Cerebellar cortex (tissue), 1 donor: ENCODE results near the gene SLC19A2.
"Not testable (repeated sequence)": the region's sequence is repeated elsewhere in the genome, so short reads cannot be mapped to it uniquely, and the experiment has no call there.

Source experiments
- DNase-seq: peaks from one replicate; pipeline ENCODE4 v3.0.0-alpha.2; 2015; ENCODE audit warnings: low spot score

Gene SLC19A2

DNA sequence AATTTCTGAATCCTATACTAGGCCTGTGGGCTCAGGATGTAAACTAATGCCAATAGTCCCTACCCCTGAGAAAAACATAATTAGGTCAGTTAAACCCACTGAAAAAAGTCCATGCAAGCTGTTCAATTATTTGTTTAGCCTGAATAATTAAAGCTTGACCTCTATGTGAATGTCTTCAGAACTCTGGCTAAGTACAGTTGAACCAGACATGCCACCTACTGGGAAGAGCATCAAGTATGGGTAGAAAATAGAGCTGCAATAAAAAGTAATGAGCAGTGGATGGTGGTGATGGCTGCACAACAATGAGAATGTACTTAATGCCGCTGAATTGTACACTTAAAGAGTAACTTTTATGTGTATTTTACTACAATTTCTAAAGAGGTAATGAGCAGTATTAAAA is 23.6 kb upstream of the SLC19A2 start:
- DNase-seq, result peak; percentile 3

DNA sequence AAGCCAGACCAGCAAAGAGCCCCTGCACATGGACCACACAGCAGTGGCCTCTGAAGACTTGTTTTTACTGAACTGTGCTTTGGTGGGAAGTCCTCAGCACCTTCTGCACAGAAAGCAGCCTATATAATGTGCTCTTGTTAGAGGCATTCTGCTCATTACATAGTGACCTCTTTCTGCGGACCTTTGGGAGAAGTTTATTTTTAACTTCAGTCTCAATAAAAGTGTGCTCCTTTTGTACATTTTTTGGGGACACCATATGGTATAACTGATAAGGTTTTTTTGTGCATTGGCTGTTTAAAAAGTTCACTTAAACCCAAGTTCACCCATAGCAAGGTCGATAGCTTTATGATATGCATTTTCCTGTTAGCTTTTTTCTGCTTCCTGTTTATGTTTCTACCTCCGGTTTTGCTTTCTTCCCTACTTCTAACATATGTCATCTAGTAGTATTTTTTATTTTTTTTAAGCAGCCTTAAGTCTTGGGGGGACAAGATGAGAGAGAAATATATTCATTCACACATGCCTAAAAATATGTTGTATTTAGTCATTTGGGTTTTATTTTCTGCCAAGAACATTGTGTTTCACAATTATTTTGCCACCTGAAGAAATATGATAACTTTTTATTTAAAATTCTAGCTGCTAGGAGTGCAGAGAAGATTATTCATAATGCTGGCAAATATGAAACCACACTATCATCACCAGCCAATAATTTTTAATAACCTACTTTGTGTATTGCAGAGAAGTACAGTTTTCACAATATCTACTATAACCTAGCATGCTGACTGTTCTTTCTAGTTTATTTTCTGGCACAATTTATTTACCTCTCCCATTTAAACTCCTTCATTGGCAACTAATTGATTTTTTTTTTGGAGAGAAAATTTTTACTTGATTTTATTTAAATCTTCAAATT is 22.9 kb upstream of the SLC19A2 start:
- no peak for DNase-seq

DNA sequence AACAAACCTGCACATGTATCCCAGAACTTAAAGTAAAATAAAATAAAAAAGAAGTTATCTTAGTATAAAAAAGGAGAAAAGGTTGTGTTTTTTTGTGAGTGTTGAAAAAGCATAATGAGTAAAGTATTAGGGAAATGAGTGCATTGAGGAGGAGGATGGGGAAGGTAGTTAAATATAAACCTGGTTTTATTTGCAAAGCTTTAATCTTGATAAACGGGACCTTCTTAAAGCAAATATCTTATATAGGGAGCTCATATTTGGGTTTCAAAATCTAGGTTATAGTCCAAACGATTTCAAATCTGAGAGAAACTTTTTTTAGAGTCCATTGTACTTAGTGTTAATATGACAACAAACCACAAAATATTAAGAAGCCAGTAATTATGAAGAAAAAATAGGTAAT is 21.7 kb upstream of the SLC19A2 start:
- no peak for DNase-seq

DNA sequence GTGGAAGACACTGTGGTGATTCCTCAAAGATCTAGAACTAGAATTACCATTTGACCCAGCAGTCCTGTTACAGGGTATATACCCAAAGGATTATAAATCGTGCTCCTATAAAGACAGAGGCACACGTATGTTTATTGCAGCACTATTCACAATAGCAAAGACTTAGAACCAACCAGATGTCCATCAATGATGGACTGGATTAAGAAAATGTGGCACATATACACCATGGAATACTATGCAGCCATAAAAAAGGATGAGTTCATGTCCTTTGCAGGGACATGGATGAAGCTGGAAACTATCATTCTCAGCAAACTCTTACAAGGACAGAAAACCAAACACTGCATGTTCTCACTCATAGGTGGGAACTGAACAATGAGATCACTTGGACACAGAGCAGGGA is 17.9 kb upstream of the SLC19A2 start:
- DNase-seq, result not testable (repeated sequence)

DNA sequence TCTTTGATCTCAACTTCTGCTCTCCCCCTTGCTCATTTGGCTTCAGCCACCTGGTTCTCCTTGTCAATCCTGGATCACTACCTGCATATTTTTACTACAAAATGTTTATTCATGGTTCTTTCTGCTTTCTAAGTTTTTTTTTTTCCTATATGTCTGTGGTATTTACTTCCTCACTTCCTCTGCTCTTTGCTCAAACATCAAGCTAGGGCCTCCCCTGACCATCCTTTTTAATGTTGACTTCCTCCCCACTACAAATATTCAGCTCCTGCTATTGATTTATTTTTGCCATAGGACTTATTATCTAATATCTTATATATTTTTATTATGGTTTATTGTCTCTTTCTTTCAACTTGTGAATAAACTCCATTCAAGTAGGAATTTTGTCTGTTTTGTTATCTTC is 14.1 kb upstream of the SLC19A2 start:
- no peak for DNase-seq

DNA sequence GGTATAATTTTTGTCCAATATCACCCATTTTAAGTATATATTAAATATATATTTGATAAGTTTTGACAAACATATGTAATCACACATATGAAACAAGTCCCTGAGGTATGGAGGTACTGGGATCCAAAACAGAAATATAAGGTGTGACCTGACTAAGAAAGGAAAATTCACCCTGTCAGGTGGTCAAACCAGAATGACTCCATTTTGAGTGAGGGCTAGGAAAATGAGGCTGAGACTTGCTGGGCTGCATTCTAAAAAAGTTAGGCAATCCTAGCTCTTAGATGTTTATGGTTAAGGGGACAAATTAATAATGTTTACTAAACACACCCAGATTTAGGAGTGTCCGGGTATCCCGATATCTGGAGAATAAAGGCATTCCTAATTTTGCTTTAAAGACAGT is 11.6 kb upstream of the SLC19A2 start:
- DNase-seq, result no peak

DNA sequence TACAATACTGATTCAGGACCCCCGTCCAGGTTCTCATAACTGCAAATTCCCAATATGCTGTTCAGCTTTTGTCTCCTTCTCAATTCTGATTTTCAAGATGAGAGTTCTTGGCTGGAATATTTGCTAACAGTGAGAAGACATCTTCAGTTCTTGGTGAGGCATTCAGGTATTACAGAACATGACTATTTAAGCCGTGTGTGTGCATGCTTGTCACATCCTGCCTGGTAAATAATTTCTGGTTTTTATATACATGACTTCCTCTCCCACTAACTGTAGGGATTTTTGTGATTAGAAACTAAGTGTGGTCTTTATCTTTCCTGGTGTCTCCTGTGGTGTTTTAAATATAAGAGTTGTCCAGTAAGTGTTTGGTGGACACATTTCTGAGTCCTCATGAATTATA is 10.2 kb upstream of the SLC19A2 start:
- no peak for DNase-seq

DNA sequence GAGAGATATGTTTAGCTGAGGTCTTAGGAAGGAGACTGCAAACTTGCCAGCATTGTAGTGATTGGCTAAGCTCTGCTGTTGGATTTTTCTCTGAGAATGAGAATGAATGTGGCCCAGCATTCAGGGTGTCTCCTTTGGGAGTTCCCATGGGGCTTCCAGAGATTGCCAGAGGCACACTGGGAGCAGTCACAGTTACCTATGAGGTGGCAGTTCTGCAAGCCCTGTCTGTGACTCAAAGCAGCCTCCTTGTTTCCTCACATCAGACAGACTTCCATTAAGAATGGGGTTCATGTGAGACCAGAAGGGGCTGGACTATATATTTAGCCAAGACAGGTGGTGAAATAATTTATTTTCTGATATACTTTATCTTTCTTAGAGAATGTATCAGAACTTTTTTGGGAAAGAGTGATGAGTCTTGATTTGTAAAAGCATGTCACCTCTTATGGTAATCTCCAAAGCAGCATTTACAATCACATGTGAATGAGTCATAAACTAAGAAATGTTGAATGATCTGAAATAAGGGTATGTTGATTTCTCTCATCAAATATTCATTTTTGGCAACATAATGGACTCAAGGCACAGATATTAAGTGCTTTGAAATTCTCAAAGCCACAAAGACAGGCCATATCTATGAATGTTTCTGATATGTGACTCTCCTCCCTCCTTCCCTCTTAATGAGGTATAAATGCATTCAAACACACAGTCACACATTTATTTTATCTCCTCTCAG is 9.5 kb upstream of the SLC19A2 start:
- no peak for DNase-seq

DNA sequence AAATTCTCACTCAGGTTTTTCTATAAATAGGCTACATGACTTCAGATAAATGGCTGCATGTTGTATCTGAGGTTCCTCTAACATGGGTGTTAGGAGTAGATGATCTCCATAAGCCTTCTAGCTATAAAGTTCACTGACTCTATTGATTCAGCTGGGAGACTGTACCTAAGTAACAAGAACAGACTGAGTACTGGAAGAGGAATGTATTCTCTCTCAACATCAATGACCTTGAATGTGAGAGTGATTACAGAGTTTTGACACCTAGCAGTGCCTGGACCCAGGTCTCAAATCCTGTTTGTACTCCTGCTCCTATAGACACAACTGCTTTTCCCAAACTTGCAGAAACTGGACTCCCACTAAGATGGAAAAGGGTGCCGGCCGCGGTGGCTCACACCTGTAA is 8.6 kb upstream of the SLC19A2 start:
- DNase-seq, result no peak

DNA sequence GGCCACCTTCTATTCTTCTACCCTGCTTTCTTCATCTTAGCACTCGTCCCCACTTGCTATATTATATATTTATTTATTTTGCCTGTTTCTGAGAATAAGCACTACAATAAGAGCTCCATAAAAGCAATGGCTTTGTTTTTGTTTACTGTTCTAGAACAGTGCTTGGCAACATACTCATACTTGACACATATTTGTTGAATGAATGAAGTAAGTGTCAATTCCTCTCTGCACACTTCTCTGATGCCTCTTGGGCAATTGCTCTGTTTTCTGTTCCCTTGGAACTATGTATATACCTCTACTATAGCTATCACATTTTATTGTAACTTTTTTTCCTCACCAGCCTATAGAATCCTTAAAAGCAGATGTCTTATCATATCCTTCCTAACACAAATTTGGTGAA is 7.5 kb upstream of the SLC19A2 start:
- no peak for DNase-seq

DNA sequence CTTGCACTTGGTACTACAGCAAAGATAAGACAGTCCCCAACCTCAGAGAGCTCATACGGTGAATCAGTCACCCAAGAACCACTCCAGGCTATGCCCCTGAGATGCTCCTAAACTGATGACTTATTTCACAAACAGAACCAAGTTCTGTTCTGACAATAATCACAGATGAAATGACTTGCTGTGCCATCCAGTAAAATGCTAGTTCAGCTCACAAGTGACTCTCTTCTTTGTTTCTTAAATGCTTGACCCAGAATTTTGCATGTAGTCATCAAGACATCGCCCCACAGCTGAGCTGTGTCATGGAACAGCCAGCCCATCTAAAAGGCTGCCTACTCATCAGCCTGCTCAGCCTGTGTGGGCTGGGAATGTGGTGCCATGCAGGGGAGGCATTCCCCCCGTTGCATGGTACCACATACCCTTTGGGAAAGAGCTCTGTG is 6.1 kb upstream of the SLC19A2 start:
- DNase-seq, result no peak

DNA sequence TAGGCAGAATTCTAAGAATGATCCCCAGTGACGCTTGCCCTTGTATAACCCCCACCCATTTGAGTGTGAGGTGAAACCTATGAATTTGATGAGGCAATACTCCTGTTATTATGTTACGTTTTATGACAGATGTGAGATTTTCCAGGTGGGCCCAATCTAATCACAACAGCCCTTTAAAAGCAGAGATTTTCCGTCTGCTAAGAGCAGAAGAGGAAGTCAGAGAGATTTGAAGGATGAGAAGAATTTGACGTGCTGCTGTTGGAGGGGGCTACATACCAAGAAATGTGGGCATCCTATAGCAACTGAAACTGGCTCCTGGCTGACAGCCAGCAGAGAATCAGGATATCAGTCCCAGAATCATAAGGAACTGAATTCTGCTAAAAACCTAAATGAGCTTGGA is 2.4 kb upstream of the SLC19A2 start:
- no peak for DNase-seq

DNA sequence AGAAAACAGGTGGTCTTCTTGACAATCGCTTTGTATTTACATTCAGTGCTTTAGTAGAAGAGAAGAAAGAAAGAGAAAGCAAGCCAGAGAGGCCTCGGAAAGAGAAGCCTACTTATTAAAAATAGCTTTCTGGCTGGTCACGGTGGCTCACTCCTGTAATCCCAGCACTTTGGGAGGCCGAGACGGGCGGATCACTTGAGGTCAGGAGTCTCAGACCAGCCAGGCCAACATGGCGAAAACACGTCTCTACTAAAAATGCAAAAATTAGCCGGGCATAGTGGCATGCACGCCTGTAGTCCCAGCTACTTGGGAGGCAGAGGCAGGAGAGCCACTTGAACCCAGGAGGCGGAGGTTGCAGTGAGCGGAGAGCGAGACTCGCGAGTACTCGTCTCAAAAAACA is 1.8 kb upstream of the SLC19A2 start:
- DNase-seq, result no peak

DNA sequence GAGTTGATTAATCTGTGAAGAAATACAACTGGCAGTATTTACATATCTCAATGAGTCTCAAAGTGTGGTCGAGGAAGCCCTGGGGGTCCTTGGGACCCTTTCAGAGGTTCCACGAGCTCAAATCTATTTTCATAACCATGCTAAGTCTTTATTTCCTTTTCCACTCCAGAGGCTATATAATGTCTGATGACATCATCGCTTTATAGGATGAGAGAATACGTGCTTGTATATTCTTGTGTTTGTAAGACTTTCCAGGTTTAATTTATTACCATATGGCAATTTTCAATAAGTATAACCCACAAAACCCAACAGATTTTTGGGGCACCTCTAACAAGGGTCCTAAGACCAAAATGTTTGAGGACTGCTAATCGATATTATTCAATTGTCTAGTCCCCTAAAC is 1.4 kb upstream of the SLC19A2 start:
- no peak for DNase-seq

DNA sequence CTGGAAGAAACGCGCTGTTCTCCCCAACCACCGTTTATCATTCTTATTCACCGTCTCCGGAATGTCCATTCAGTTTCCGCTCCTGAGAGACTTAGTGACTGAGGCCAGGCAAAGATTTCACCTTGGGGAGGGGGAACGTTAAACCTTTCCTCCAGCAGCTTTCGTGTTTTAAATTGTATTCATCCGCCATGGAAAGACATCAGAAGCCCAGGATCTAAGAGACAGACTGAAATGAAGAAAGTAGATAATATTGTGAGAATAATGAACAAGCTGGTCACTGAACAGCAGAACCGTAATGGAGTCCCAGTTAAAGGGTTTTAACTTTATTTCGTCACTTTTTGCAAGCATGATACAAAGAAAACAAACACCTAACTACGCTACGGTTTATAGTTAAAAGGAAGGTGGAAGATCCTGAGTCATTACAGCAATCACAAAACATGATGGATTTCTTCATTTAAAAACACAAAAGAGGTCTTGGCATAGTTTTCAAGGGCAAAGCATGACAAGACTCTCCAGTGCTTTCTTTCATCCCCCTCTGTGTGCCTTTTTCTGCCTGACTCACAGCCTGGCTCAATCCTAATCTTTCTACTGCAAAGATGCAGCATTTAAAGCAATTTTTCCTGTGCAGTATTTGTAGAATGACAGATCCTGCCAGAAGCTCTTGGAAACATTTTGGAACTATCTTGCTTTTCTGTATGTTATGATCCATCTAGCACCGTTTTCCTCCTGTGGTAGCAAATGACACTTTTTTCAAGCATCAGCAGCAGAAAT is 722 bp upstream of the SLC19A2 start:
- peak; percentile 40 for DNase-seq

DNA sequence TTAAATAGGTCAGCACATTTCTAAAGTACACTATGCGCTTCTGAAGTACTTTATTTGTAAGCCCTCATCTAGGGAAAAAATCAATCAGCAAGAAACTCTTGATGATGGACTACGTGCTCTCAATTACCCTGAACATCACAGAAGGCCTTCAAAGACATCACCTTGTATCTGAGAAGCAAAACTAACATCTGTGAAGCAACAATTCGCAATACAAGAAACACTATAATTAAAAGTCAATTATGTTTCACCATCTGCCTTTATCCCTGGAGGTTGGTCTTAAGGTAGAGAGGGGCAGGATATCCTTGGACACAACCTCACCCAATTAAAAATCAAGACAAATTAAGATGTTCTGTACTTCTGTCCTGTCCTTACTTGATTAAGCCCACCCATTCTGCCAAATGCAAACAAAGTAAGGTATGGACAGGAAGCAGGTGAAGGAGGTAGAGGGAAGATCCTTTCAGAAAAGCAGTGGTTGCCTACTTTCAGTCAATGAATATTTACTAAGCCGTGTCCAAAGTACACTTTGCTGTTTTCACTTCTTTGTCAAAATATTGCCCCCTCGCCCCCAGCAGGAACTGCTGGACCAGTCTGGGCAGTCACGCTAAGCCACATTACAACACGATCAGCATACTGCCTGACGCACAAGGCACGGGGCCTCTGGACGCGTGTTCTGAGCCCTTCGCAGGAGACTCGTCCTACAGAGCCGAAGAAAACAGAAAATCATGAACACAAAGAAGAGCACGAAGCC is 887 bp downstream of the SLC19A2 start:
- DNase-seq, result peak; percentile 54

DNA sequence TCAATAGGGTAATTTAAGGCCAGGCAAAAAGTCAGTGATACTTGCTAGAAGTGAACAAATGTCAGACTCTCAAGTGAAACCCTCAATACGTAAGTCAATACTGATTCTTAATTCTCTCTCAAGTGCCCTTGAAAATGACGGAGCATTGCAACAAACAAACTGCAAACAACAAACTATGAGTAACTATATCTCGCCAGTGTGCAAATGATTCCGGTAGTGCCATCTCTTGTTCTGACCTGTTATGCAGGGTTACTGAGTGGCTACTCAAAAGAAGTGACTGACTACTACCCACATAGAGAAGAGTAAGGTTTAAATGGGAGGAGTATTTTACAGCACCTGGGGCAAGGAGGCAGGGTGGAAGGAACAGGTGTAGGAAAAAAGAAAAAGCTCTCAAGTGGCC is 1.6 kb downstream of the SLC19A2 start:
- DNase-seq, result no peak

DNA sequence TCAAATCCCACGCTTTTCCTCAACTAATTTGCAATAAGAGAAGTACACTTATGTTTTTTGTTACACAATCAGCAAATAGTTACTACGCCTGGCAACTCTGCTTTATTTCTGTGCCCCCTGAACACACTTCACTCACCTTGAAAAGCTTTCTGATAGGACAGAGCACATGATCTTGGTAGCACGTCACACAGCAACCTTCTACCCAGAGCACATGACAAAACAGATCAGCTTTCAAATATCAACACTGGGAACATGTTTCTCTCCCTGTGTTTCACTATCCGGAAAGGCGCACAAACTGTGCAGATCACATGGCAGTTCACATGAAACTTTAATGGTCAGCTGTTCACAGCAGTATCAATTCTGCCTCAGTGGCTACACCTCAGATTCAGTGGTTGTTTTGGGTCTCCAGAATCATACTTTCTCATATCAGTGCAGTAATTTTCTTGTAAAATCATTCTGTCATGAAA is 2.2 kb downstream of the SLC19A2 start:
- peak; percentile 24 for DNase-seq

DNA sequence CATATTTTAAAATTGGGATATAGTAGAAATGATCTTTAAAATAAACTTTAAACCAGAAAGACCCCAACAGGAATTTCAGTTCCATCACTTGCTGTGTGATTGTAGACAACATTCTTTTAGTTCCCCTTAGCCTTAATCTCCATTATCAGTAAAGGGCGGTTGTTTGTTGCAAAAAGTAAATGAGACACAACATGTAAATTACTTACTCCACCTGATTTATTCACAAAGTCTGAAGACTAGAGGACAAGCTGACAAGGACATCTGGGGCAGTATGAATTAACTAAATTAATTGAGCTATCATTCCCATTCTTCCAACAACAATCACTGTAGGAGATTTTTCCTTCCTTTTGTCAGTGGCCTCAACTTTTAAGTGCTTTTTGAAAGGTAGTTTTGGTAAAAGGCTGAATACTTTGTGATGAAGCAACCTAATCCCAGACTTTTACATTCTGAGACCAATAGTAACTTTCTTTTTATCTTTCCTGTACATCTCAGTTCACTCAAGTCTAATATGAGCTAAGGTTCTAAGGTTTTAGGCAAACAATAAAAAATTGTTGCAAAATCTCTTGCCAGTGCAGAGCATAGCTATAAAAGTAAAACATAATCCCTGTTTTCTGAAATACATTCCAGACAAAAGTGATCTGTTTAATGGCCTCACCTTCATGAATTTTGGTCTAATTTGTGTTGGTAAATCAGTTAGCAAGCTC is 6.2 kb downstream of the SLC19A2 start:
- DNase-seq, result no peak

DNA sequence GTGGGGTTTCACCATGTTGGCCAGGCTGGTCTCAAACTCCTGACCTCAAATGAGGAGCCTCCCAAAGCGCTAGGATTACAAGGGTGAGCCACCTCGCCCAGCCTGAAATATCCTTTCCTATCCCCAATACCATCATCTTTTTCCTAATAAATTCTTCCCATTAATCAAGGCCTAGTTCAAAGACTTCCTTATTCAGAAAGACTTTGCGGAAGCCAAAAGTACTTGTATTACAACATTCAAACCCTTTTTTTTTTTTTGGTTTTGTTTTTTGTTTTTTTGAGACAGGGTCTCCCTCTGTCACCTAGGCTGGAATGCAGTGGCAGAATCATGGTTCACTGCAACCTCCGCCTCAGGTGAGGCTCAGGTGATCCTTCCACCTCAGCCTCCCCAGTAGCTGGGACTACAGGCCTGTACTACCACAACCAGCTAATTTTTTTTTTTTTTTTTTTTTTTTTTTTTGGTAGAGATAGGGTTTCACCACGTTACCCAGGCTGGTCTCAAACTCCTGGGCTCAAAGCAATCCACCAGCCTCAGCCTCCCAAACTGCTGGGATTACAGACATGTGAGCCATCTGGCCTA is 7.6 kb downstream of the SLC19A2 start:
- DNase-seq, result no peak
